GM13977 (cell line): ENCODE data around the gene ARHGAP40.

Experiments used
- DNase-seq: peaks from one replicate; pipeline ENCODE4 v3.0.0; 2012; ENCODE audit warnings: low spot score
- in situ Hi-C: fragments of 300-500 bp; cut with MboI; formaldehyde crosslinking; loops from one replicate; pipeline ENCODE4 v1.12.0; 2022; ENCODE audit warnings: low sequenced_read_pairs, low pct_unique_long_range_greater_than_20kb, mixed read lengths, inconsistent platforms; ENCODE audit not compliant: unreplicated experiment
- TF ChIP-seq, protein P1 (sequence below): IDR thresholded peaks from 2 replicates; pipeline ENCODE4 v1.5.1; 2012; ENCODE audit warnings: mild to moderate bottlenecking, control low read depth; ENCODE audit not compliant: insufficient read depth; ENCODE audit errors: extremely low read depth, missing control alignments

ARHGAP40 gene

DNA sequence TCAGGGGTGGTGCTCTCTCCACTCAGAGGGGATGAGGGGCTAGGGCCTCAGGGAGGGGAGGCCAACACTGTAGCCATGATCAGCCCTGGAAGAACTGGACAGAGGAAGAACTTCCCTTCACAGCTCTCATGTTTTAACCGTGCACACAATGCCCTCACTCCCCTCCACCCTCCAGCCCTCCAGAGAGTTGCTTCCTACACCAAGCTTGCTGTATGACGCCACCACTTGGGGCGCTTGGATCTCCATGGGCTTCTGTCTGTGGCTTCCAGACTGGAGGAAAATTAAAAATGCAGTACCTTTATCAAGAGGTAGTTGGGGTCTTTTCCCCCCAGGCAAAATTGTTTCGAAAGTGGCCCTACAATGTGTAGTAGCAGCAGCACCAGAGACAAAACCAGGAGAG, 48.4 kb downstream of the ARHGAP40 start:
- in situ Hi-C loops: loop anchor here (25.0 kb wide), 1 partner anchor 262 kb away; no protein-coding TSS in a partner anchor
- TF ChIP-seq, protein P1, sequence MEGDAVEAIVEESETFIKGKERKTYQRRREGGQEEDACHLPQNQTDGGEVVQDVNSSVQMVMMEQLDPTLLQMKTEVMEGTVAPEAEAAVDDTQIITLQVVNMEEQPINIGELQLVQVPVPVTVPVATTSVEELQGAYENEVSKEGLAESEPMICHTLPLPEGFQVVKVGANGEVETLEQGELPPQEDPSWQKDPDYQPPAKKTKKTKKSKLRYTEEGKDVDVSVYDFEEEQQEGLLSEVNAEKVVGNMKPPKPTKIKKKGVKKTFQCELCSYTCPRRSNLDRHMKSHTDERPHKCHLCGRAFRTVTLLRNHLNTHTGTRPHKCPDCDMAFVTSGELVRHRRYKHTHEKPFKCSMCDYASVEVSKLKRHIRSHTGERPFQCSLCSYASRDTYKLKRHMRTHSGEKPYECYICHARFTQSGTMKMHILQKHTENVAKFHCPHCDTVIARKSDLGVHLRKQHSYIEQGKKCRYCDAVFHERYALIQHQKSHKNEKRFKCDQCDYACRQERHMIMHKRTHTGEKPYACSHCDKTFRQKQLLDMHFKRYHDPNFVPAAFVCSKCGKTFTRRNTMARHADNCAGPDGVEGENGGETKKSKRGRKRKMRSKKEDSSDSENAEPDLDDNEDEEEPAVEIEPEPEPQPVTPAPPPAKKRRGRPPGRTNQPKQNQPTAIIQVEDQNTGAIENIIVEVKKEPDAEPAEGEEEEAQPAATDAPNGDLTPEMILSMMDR: no peak
- DNase-seq: no peak

DNA sequence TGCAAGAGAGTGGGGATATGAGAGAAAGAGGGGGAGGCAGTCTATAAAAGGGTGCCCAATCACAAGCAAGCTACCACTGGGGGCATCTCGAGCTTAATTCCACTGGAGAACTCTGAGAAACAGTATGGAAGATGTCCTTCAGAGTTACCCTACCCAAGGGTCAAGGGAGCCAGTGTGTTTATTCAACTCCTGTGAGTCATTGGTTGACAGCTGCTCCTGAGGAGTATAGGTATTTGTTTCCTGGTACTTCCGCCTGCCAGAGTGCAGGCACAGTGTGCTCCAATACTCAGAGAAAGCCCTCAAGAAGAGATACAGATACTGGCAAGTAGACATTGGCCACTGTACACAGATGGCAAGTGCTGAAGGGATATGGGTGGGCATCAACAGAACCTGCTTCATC, 49.5 kb downstream of the ARHGAP40 start:
- DNase-seq: no peak
- TF ChIP-seq, protein P1: no peak
- in situ Hi-C loops: loop anchor here (25.0 kb wide), 1 partner anchor 261 kb away; no protein-coding TSS in a partner anchor

DNA sequence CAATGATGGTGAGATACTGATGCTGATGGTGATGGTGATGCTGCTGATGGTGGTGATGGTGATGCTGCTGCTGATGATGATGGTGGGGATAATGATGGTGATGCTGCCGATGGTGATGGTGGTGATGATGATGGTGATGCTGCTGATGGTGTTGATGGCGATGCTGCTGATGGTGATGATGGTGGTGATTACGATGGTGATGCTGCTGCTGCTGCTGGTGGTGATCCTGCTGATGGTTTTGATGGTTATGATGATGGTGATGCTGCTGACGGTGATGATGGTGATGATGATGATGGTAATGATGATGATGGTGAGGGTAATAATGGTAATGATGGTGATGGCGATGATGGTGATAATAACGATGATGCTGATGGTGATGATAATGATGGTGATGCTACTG, 50.0 kb downstream of the ARHGAP40 start:
- TF ChIP-seq, protein P1: no peak
- in situ Hi-C loops: loop anchor here (25.0 kb wide), 1 partner anchor 261 kb away; no protein-coding TSS in a partner anchor
- DNase-seq: no peak

DNA sequence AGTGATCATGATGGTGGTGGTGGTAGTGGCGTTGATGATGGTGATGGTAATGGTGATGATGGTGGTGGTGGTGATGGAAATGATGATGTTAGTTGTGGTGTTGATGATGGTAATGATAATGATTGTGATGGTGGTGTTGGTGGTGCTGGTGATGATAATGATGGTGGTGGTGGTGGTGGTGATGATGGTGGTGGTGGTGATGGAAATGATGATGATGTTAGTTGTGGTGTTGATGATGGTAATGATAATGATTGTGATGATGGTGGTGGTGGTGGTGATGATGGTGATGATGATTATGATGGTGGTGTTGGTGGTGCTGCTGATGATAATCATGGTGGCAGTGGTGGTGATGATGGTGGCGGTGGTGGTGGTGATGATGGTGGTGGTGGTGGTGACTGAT, 51.4 kb downstream of the ARHGAP40 start:
- in situ Hi-C loops: loop anchor here (25.0 kb wide), 1 partner anchor 259 kb away; no protein-coding TSS in a partner anchor

DNA sequence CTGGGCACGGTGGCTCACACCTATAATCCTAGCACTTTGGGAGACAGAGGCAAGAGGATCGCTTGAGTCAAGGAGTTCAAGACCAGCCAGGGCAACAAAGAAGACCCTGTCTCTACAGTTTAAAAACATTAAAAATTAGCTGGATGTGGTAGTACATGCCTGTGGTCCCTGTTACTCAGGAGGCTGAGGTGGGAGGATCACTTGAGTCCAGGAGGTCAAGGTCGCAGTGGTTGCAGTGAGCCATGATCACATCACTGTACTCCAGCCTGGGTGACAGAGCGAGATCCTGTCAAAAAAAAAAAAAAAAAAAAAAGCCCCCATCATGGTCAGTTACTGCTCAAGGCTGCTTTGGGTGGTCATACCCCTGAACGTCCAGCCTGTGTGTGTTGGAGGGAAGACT, 55.8 kb downstream of the ARHGAP40 start:
- in situ Hi-C loops: loop anchor here (25.0 kb wide), 1 partner anchor 255 kb away; no protein-coding TSS in a partner anchor
- no peak for DNase-seq
- TF ChIP-seq, protein P1: no peak

More for the DNA sequence above, 51.4 kb downstream of the ARHGAP40 start:
- DNase-seq: no peak
- TF ChIP-seq, protein P1: no peak

DNA sequence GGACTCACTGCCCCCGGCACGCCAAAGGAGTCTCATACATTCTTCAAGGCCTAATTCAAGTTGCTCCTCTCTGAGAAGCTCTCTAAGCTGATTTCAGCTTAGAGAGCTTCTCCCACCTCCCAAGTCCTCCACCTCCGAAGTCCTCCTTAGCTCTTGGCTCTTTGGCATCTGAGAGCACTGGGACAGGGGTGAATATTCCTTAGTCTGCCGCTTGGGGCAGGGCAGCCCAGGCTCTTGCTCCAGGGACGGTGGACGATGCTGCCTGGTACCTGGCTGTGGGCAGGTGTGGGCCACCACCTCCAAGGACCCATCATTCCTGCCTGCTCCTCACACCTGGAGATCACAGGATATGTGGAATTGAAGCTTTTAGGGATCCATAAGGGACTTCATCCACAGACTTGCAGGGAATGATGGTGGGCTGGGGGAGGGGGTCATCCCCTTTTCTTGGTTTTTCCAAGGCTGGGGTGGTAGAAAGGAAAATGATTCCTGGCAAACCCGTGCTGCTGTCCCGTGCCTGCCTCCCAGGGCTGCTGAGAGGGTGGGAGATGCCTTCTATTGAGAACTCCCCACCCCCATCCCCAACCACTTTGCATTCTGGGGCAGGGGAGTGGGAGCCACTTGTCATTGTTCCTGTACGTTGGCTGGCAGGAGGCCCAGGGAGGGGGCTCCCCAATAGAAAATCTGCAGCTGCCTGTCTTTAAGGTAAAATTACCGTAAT, 57.4 kb downstream of the ARHGAP40 start:
- TF ChIP-seq, protein P1: peak; percentile 67
- in situ Hi-C loops: loop anchor here (25.0 kb wide), 1 partner anchor 253 kb away; no protein-coding TSS in a partner anchor
- peak; percentile 67 for DNase-seq
